Right lobe of liver (tissue), 4 donors: ENCODE data around the gene GLYR1.

Experiments
- CTCF ChIP-seq, 4 donors: fragments of 200-600 bp in 3 of 4; fragments of 450-650 bp in 1 of 4; IDR thresholded peaks; one replicate each; pipeline versions ENCODE4 v1.5.1 to v1.8.0; 2016 to 2022; ENCODE audit warnings: antibody characterized with exemption in 4 of 4, mild to moderate bottlenecking in 2 of 4
- POLR2A ChIP-seq: fragments of 450-650 bp; IDR thresholded peaks from one replicate; pipeline ENCODE4 v1.6.1; 2017; ENCODE audit warnings: antibody characterized with exemption, mild to moderate bottlenecking
- donor health status: DM: no; HTN: no; CAD: no.
- donor health status: DM: no; HTN: no; CAD: no.
- donor health status: DM: no; HTN: yes; CAD: no.

GRCh38 chr16:4753227-4753626 lies 93.9 kb downstream of the GLYR1 start:
- TF ChIP-seq CTCF (IDR thresholded peaks at IDR 0.05) (no peak), POLR2A (no peak)
